HepG2 (cell line): ENCODE results near the gene ZC3H18. TPM values are rescaled to one million over a fixed set of nuclear protein-coding genes. Genes with fewer than 3 reads are reported as not detected.
A peak's percentile ranks its signal among the peaks of the same experiment; 100 is the strongest.

Experiments used
- CBFB ChIP-seq: sonication (generic); formaldehyde crosslinking; IDR thresholded peaks from 2 replicates; pipeline ENCODE4 v1.4.0; 2020; ENCODE audit warnings: missing genetic modification reagents
- FOXM1 ChIP-seq: sonication (generic); formaldehyde crosslinking; IDR thresholded peaks from 2 replicates; pipeline ENCODE4 v1.5.0; 2020; ENCODE audit warnings: missing genetic modification reagents
- HMGA1 ChIP-seq: sonication (generic); formaldehyde crosslinking; conservative IDR thresholded peaks from 2 replicates; pipeline ENCODE4 v1.4.0; 2020; ENCODE audit warnings: missing genetic modification reagents
- HNF4G ChIP-seq, 2 experiments: sonication (generic) in 1 of 2; formaldehyde crosslinking in 1 of 2; IDR thresholded peaks; 2 replicates each; pipeline versions ENCODE4 v1.4.0 to v1.6.1; 2011 to 2020; ENCODE audit warnings: borderline replicate concordance in 2 of 2, low read depth in 2 of 2, mild to moderate bottlenecking in 2 of 2, low read length in 1 of 2, missing genetic modification reagents in 1 of 2, moderate library complexity in 1 of 2
- HOMEZ ChIP-seq: IDR thresholded peaks from 2 replicates; pipeline ENCODE4 v1.6.1; 2016; ENCODE audit warnings: low read depth
- MEIS2 ChIP-seq: sonication (generic); formaldehyde crosslinking; IDR thresholded peaks from 2 replicates; pipeline ENCODE4 v1.9.0; 2021; ENCODE audit warnings: mild to moderate bottlenecking, missing genetic modification reagents
- MTF1 ChIP-seq: sonication (generic); formaldehyde crosslinking; IDR thresholded peaks from 2 replicates; pipeline ENCODE4 v1.5.0; 2020; ENCODE audit warnings: missing genetic modification reagents
- PCBP2 ChIP-seq: fragments of 200-400 bp; formaldehyde crosslinking; optimal IDR thresholded peaks from 2 replicates; pipeline ENCODE3; 2018; ENCODE audit warnings: low read length, low read depth; ENCODE audit not compliant: poor library complexity, severe bottlenecking
- PPARG ChIP-seq: conservative IDR thresholded peaks from 2 replicates; pipeline ENCODE4 v1.6.1; 2016; ENCODE audit warnings: missing biosample characterization, missing genetic modification reagents
- RBM39 ChIP-seq: fragments of 200-400 bp; formaldehyde crosslinking; IDR thresholded peaks from one replicate; pipeline ENCODE4 v1.6.1; 2018; ENCODE audit warnings: antibody characterized with exemption, mild to moderate bottlenecking, low read depth, low read length; ENCODE audit not compliant: poor library complexity, severe bottlenecking
- RXRB ChIP-seq: IDR thresholded peaks from 2 replicates; pipeline ENCODE4 v1.6.1; 2016; ENCODE audit warnings: borderline replicate concordance, missing genetic modification reagents, missing compliant biosample characterization
- SMAD9 ChIP-seq: sonication (generic); formaldehyde crosslinking; IDR thresholded peaks from 2 replicates; pipeline ENCODE4 v1.5.1; 2020; ENCODE audit warnings: mild to moderate bottlenecking, missing genetic modification reagents
- TAF1 ChIP-seq: sonication (generic); formaldehyde crosslinking; IDR thresholded peaks from 2 replicates; pipeline ENCODE4 v1.4.0; 2020; ENCODE audit warnings: missing genetic modification reagents
- ZBTB49 ChIP-seq: sonication (generic); formaldehyde crosslinking; IDR thresholded peaks from 2 replicates; pipeline ENCODE4 v1.4.0; 2020; ENCODE audit warnings: missing genetic modification reagents, borderline replicate concordance
- ZMYM2 ChIP-seq: sonication (generic); formaldehyde crosslinking; IDR thresholded peaks from 2 replicates; pipeline ENCODE4 v1.8.0; 2022; ENCODE audit warnings: mild to moderate bottlenecking, missing genetic modification reagents
- ZNF275 ChIP-seq: sonication (generic); formaldehyde crosslinking; IDR thresholded peaks from 2 replicates; pipeline ENCODE4 v1.8.0; 2022; ENCODE audit warnings: missing genetic modification reagents, mild to moderate bottlenecking, inconsistent platforms, borderline replicate concordance
- ZNF33B ChIP-seq: sonication (generic); formaldehyde crosslinking; IDR thresholded peaks from 2 replicates; pipeline ENCODE4 v1.5.1; 2020; ENCODE audit warnings: mild to moderate bottlenecking, missing genetic modification reagents
- ZNF414 ChIP-seq: sonication (generic); formaldehyde crosslinking; IDR thresholded peaks from 2 replicates; pipeline ENCODE4 v1.5.0; 2020; ENCODE audit warnings: missing genetic modification reagents
- ZNF546 ChIP-seq: sonication (generic); formaldehyde crosslinking; conservative IDR thresholded peaks from 2 replicates; pipeline ENCODE4 v1.8.1; 2023; ENCODE audit warnings: mild to moderate bottlenecking, missing genetic modification reagents
- ZNF563 ChIP-seq: sonication (generic); formaldehyde crosslinking; IDR thresholded peaks from 2 replicates; pipeline ENCODE4 v1.8.0; 2022; ENCODE audit warnings: mild to moderate bottlenecking, moderate library complexity, missing genetic modification reagents
- polyA plus RNA-seq, 8 experiments: library from polyadenylated mRNA; depleted of rRNA in 3 of 8; stranded (reverse) in 7 of 8; unstranded in 1 of 8; fragments of >200 nt; fragmentation: Illumina TruSeq in 4 of 8; extraction: Trizol in 4 of 8; gene quantifications; 2 replicates each; pipeline versions ENCODE4 v1.2.1 to v1.2.3, GENCODE V29; 2011 to 2016; ENCODE audit warnings: low read depth in 4 of 8, missing spikeins in 1 of 8, mixed read lengths in 1 of 8; ENCODE audit not compliant: insufficient read depth in 1 of 8
- total RNA-seq, 5 experiments: library from RNA; depleted of rRNA; stranded (reverse); fragments of >200 nt; fragmentation: Illumina TruSeq; extraction: Trizol; gene quantifications; 2 replicates each; pipeline ENCODE4 v1.2.3, GENCODE V29; 2016; ENCODE audit warnings: low read depth in 1 of 5

Gene ZC3H18
- total and polyA plus RNA-seq, 2 of the 13 experiments (the other 11 are each of a cell fraction or from before 2014, with no cell fraction given), result 11.2 to 27.4 TPM

GRCh38 chr16:88618182-88618955, 48.2 kb downstream of the ZC3H18 start (continued):
- TF ChIP-seq ZNF563 (CRISPR knock-in tag) (no peak), SMAD9 (CRISPR knock-in tag) (no peak), ZNF414 (CRISPR knock-in tag) (no peak), ZNF275 (CRISPR knock-in tag) (no peak), PPARG (no peak; the same call in 1 of the 2 replicates), HOMEZ (CRISPR knock-in tag) (0 out of 2 replicates have a peak, but pooled peaks have one; percentile 10), RBM39 (no peak), ZNF33B (CRISPR knock-in tag) (0 out of 2 replicates have a peak, but pooled peaks have one; percentile 36), ZBTB49 (no peak), PCBP2 (no peak), HMGA1 (no peak), MTF1 (no peak), MEIS2 (CRISPR knock-in tag) (0 out of 2 replicates have a peak, but pooled peaks have one; percentile 29), ZMYM2 (no peak), FOXM1 (CRISPR knock-in tag) (no peak), HNF4G (IDR thresholded peaks at IDR 0.05; ENCODE audit: borderline replicate concordance, low read depth, low read length) (peak; percentile 91), HNF4G (CRISPR knock-in tag; IDR thresholded peaks at IDR 0.05; ENCODE audit: borderline replicate concordance, low read depth) (peak; percentile 79; the same call in 1 of the 2 replicates), RXRB (CRISPR knock-in tag) (peak; percentile 75; the same call in 1 of the 2 replicates), TAF1 (CRISPR knock-in tag) (no peak; the same call in 1 of the 2 replicates), CBFB (CRISPR knock-in tag) (peak; percentile 72), ZNF546 (CRISPR knock-in tag) (0 out of 2 replicates have a peak, but pooled peaks have one; percentile 40)
